Muscle of leg (tissue), 11 donors: Measurements from ENCODE around the gene RIN1. TPM values are rescaled to one million over a fixed set of nuclear protein-coding genes. Genes with fewer than 3 reads are reported as not detected.
A peak's percentile ranks its signal among the peaks of the same experiment; 100 is the strongest.

Source experiments
- DNase-seq: peaks from one replicate; pipeline ENCODE4 v3.0.0; 2013
- H3K27ac ChIP-seq: one replicate; pipeline ENCODE4 v1.5.1; 2013; ENCODE audit warnings: mild to moderate bottlenecking, low read length, control low read depth
- H3K27me3 ChIP-seq: one replicate; pipeline ENCODE4 v1.6.1; 2013; ENCODE audit warnings: low read length; ENCODE audit not compliant: control insufficient read depth, insufficient read depth
- H3K36me3 ChIP-seq: one replicate; pipeline ENCODE4 v1.6.1; 2013; ENCODE audit warnings: low read length; ENCODE audit not compliant: control insufficient read depth, insufficient read depth
- H3K4me1 ChIP-seq: one replicate; pipeline ENCODE4 v1.6.1; 2013; ENCODE audit warnings: low read length; ENCODE audit not compliant: control insufficient read depth, insufficient read depth
- H3K4me3 ChIP-seq: one replicate; pipeline ENCODE4 v1.5.1; 2013; ENCODE audit warnings: low read length, control low read depth
- H3K9me3 ChIP-seq: replicated peaks from 2 replicates; pipeline ENCODE4 v1.6.1; 2013; ENCODE audit warnings: low read depth, low read length; ENCODE audit not compliant: control insufficient read depth
- WGBS: methylation state at CpG from one replicate; pipeline ENCODE4 v1.1.5; 2013; ENCODE audit warnings: missing lambda C conversion rate; ENCODE audit not compliant: insufficient coverage; 5-methylcytosine and 5-hydroxymethylcytosine counted together
- polyA plus RNA-seq, 8 donors: library from polyadenylated mRNA; unstranded; fragments of 120-200 nt; gene quantifications; one replicate each; pipeline versions ENCODE4 v1.2.1 to v1.2.3, GENCODE V29; 2013; ENCODE audit warnings: inconsistent platforms in 1 of 8, low replicate concordance in 1 of 8; ENCODE audit not compliant: insufficient read length in 8 of 8, insufficient read depth in 1 of 8
- total RNA-seq: library from RNA; stranded (reverse); fragments of 120-200 nt; gene quantifications from one replicate; pipeline ENCODE4 v1.2.4, GENCODE V29; 2013

RIN1 gene
- total and polyA plus RNA-seq, 9 donors, result 5.3 to 9.6 (median 7.6) TPM

DNA sequence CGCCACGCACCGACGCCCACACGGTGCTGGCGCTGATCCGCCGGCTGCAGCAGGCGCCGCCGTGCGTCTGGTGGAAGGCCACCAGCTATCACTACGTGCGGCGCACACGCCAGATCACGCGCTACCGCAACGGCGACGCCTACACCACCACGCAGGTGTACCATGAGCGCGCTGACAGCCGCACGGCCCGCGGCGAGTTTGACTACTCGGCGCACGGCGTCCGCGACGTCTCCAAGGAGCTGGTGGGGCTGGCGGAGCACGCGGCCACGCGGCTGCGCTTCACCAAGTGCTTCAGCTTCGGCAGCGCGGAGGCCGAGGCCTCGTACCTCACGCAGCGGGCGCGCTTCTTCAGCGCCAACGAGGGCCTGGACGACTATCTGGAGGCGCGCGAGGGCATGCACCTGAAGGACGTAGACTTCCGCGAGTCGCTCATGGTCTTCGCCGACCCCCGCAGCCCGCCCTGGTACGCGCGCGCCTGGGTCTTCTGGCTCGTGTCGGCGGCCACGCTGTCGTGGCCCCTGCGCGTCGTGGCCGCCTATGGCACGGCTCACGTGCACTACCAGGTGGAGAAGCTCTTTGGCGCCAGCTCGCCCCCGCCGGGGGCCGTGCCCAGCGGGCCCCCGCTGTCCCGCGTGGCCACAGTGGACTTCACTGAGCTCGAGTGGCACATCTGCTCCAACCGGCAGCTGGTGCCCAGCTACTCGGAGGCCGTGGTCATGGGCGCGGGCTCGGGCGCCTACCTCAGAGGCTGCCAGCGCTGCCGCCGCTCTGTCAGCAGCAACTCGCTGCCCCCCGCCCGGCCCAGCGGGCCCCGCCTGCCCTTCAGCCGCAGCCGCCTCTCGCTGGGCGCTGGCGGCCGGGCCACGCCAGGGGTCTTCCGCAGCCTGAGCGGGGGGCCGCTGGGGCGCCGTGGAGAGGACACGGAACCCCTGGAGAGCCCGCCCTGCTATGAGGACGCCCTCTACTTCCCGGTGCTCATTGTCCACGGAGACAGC is 41.3 kb downstream of the RIN1 start:
- H3K9me3 ChIP-seq, result no peaks in the 10 kb centered on the region
- peaks cover 6% of the 10 kb centered on the region for H3K4me1 ChIP-seq
- no peak overlapping the region for H3K4me3 ChIP-seq
- H3K27me3 ChIP-seq, result peaks cover 40% of the 10 kb centered on the region
- no peak overlapping the region for H3K27ac ChIP-seq
- WGBS, result 84% methylated on average over 120 of the region's 123 CpGs
- no peaks in the 10 kb centered on the region for H3K36me3 ChIP-seq
- no peak for DNase-seq

DNA sequence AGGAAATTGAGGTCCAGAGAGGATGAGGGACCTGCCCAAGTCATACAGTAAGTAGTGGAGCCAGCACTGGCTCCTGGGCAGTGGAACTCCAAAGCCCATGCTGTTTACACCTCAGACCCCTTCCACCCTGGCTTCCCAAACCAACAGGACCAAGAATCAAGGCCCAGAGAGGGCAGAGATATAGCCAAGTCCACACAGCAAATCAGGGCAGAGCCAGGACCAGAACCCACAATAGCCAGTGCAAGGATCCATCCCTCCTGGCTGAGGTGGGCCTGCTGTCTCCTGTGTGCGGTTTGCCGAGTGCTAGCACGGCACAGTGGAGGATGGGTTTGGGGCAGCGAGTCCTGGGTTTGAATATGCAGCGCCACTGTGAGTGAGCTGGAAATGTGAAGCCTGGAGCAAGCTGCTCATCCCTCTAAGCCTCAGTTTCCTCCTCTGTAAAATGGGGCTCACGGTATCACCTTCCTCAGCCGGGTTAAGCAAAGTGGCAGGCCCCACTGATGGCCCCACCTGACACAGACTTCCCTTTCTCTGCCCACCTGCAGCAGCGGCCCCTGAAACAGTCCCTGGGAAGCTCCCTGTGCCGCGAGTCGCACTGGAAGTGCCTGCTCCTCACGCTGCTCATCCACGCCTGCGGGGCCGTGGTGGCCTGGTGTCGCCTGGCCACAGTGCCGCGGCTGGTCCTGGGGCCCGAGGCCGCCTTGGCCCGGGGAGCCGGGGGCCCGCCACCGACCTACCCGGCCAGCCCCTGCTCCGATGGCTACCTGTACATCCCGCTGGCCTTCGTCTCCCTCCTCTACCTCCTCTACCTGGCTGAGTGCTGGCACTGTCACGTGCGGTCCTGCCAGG is 42.2 kb downstream of the RIN1 start:
- no peak overlapping the region for H3K27ac ChIP-seq
- no peaks in the 10 kb centered on the region for H3K36me3 ChIP-seq
- 82% methylated on average over 28 of the region's 30 CpGs for WGBS
- H3K4me3 ChIP-seq, result no peak overlapping the region
- peaks cover 43% of the 10 kb centered on the region for H3K27me3 ChIP-seq
- H3K9me3 ChIP-seq, result no peaks in the 10 kb centered on the region
- H3K4me1 ChIP-seq, result peaks cover 10% of the 10 kb centered on the region
- no peak for DNase-seq

DNA sequence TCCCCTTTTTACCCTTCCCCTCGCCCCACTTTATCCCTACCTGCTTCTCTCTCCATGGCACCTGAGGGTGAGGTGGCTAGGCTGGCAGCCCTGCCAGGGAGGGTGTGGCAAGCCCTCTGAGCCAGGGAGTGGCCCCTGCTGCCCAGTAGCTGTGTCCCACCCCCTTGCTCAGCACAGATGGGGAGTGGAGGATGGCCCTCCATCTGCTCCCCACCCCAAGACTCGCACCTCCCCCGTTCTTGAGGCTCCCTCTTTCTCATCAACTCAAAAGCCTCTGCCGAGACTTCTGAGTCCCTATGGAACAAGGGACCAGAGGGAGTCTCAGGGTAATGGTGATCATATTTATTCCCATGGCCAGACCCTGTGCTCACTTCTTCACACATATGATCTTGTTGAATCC is 42.9 kb downstream of the RIN1 start:
- H3K4me1 ChIP-seq, result peaks cover 11% of the 10 kb centered on the region
- no peak for DNase-seq
- H3K27me3 ChIP-seq, result peaks cover 43% of the 10 kb centered on the region
- no peaks in the 10 kb centered on the region for H3K36me3 ChIP-seq
- no peak overlapping the region for H3K4me3 ChIP-seq
- WGBS, result no CpG with 5 or more reads among the region's 4 CpGs
- no peak overlapping the region for H3K27ac ChIP-seq
- no peaks in the 10 kb centered on the region for H3K9me3 ChIP-seq

DNA sequence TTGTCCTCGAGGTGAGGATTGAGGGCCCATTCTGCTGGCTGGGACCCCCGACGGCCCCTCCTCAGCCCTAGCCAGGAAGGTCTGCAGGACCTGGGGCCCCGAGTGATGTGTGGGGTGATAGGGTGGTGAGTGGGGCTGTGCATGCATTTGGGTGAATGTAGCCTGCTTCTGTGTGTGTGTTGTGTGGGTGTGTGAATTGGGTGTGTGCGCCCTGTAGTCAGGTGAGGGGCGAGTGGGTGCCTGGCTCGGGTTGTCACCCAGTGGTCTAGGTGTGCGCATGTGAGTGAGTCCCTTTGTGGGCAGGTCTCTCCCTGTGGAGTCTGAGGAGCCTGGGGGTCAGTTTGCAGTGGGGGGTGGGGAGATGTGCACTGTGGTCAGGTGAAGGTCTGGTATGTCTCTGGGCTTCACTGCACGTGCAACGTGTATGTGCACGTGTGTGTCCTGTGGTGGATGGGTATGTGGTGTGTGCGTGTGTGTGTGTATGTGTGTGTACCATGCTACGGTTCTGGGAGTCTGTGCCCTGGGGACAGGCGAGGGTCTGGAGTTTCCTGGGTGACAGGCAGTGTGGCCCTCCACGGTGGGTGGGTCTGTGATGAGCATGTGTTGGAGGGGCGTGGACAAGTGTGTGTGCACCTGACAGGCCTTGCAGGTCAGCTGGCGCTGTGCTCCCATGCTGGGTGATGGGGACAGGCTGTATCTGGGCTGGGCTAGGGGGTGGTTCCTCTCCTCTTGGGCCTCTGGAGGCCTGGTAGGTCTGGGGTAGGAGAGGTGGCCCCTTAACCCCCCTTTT is 43.5 kb downstream of the RIN1 start:
- no peaks in the 10 kb centered on the region for H3K9me3 ChIP-seq
- H3K27me3 ChIP-seq, result peaks cover 43% of the 10 kb centered on the region
- H3K4me1 ChIP-seq, result peaks cover 18% of the 10 kb centered on the region
- no peak overlapping the region for H3K4me3 ChIP-seq
- H3K36me3 ChIP-seq, result peaks cover under 1% of the 10 kb centered on the region
- H3K27ac ChIP-seq, result no peak overlapping the region
- DNase-seq, result no peak
- WGBS, result 55% methylated on average over 14 of the region's 17 CpGs

DNA sequence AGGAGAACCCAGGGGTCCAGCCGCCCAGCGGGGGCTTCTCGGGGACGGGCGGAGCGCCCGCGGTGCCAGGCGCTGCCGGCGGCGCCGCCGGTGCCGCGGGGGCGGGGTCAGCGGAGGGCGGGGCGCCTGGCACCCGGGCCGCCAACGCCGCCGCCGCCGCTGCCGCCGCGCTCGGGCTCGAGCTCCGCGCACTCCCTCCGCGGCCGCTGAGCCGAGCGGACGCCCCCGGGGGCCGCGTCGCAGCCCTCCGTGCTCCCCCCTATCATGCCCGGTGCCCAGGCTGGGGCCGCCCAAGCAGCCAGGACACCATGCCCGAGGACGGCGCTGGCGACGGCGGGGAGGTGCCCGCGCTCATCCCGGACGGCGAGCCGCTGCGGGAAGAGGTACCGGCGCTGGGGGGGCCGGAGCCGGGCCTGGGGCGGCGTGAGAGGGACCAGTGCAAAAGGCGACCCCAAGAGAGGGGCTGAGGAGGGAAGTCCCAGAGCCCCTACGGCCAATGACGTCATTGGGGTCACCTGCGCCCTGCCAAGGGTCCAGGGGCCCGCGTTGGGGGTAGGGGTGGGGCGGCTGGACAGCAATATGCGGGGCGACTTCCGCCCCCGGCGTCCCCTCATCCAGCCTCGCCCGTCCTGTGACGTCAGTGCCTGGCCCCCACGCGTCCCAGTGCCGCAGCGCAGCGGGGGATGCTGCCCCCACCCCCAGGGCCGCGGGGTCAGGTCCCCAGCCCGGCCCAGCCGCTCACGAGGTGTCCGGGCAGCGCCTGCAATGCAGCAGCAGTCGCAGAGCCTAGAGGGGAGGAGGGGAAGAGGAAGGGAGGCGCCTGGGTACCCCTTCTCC is 44.3 kb downstream of the RIN1 start, which contains the start of gene TMEM151A:
TMEM151A (plus strand) TSS at position 189 of the 837 bp plus-strand sequence; CDS start at position 309, 120 bp downstream.
- Histone ChIP-seq H3K9me3 (no peaks in the 10 kb centered on the region), H3K27ac (no peak within 1 kb of the TSS), H3K36me3 (peaks cover 8% of the 10 kb centered on the region), H3K27me3 (peaks cover 40% of the 10 kb centered on the region), H3K4me1 (peaks cover 25% of the 10 kb centered on the region), H3K4me3 (no peak within 1 kb of the TSS)
- DNase-seq, result no peak
- WGBS, result 1% methylated on average over 93 of the region's 95 CpGs

DNA sequence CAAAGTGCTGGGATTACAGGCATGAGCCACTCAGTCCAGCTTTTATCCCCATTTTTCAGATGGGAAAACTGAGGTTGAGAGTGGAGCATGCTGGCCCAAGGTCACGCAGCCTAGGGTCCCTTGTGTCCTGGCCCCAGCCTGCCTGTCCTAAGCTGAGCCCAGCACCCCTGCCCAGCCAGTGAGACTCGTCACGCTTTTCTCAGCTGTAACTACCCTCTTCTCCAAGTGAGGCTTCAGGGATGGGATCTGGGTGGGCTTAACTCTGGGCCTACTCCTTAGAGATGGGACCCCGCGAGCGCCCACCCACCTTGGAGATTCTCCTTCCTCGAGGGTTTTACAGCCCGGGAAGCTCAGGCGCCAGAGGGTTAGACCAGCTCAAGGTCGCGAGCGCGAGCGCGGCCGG is 44.9 kb downstream of the RIN1 start:
- no peak for DNase-seq
- H3K27me3 ChIP-seq, result peaks cover 40% of the 10 kb centered on the region
- no peak overlapping the region for H3K27ac ChIP-seq
- no peaks in the 10 kb centered on the region for H3K9me3 ChIP-seq
- 9% methylated on average over 13 of the region's 16 CpGs for WGBS
- H3K4me3 ChIP-seq, result no peak overlapping the region
- peaks cover 12% of the 10 kb centered on the region for H3K36me3 ChIP-seq
- peaks cover 25% of the 10 kb centered on the region for H3K4me1 ChIP-seq

DNA sequence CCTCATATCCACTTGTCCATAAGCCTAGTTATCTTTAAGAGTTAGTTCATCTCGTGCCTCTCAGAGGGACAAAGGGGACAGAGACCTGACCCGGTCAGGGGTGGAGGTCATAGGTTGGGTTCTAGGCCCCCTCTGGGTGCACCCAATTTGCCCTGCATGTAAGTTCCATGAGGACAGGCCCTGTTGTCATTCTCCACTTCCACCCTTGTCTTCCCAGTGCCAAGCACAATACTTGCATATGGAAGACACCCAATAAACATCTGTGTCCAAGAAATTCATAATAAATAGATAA is 46.0 kb downstream of the RIN1 start:
- H3K27ac ChIP-seq, result no peak overlapping the region
- H3K4me1 ChIP-seq, result peaks cover 25% of the 10 kb centered on the region
- H3K4me3 ChIP-seq, result no peak overlapping the region
- H3K36me3 ChIP-seq, result peaks cover 19% of the 10 kb centered on the region
- H3K27me3 ChIP-seq, result peaks cover 40% of the 10 kb centered on the region
- no peak for DNase-seq
- no peaks in the 10 kb centered on the region for H3K9me3 ChIP-seq
- no CpG with 5 or more reads among the region's 2 CpGs for WGBS

DNA sequence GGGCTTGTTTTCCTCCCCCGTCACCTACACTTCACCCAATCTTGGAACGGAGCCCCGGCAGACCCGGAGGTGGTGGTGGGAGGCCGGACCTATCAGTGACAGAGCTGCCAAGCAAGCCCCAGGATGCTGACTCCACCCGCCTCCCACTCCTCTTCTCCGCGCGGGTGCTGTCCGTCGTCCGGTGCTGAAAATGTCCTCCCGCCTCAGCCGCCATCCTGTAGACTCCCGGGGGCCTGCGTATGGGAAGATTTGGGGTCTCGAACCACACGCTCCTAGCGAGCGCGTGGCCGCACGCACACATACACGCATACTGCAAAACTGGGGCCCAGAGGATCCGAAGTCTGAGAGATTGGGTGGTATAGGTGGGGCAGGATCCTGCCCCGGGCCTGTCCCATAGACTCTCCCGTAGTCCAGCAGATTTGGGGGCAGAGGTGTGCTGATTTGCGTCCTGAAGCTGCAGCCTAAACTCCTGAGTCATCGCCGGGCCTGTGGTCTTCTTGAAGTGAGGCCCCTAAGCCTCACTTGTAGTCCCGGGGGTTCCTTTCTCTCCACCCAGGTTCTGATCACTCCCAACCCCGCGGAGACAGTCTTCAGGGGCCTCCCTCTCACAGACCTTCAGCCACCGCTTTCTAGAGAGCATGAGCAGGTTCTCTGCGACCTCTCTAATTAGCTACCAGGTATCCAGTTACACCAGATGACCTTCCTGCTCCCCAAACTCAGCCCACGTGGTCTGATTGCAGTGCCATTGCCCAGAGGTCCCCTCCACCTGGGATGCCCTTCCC is 46.5 kb downstream of the RIN1 start:
- Histone ChIP-seq H3K27ac (peak overlapping the region; percentile 96), H3K4me3 (peak overlapping the region; percentile 62), H3K4me1 (peaks cover 25% of the 10 kb centered on the region), H3K9me3 (no peaks in the 10 kb centered on the region), H3K27me3 (peaks cover 40% of the 10 kb centered on the region), H3K36me3 (peaks cover 25% of the 10 kb centered on the region)
- peak; percentile 89 for DNase-seq
- WGBS, result 27% methylated on average over 10 of the region's 36 CpGs
